DMS153 treated with DMSO at 0.1 percent for 48 hours (cell line): ENCODE data around the gene HPCA.
"Not testable (repeated sequence)": the region's sequence is repeated elsewhere in the genome, so short reads cannot be mapped to it uniquely, and the experiment has no call there.

Experiments
- DNase-seq: peaks from one replicate; lab custom pipeline; 2025; ENCODE audit not compliant: unreplicated experiment; lab: John Stamatoyannopoulos, UW

The HPCA gene

GRCh38 chr1:32901823-32902534 lies 15.7 kb downstream of the HPCA start:
- no peak for DNase-seq

GRCh38 chr1:32902535-32902920 lies 16.2 kb downstream of the HPCA start:
- DNase-seq = no peak

GRCh38 chr1:32903991-32904785 lies 17.9 kb downstream of the HPCA start:
- DNase-seq = no peak

GRCh38 chr1:32904797-32905196 lies 18.5 kb downstream of the HPCA start:
- DNase-seq = no peak

- not testable (repeated sequence) for DNase-seq
Measured at GRCh38 chr1:32905588-32905987, 19.3 kb downstream of the HPCA start.

- DNase-seq = no peak
Measured at GRCh38 chr1:32906654-32907053, 20.4 kb downstream of the HPCA start.

- DNase-seq = no peak
Measured at GRCh38 chr1:32907435-32907834, 21.1 kb downstream of the HPCA start.

- no peak for DNase-seq
Measured at GRCh38 chr1:32910319-32910718, 24.0 kb downstream of the HPCA start.

GRCh38 chr1:32915766-32916706 lies 29.7 kb downstream of the HPCA start:
- no peak for DNase-seq

GRCh38 chr1:32917521-32917920 lies 31.2 kb downstream of the HPCA start:
- DNase-seq = no peak

GRCh38 chr1:32918179-32918578 lies 31.9 kb downstream of the HPCA start:
- no peak for DNase-seq

GRCh38 chr1:32919811-32920733 lies 33.8 kb downstream of the HPCA start:
- DNase-seq = no peak

GRCh38 chr1:32920833-32921232 lies 34.5 kb downstream of the HPCA start:
- no peak for DNase-seq

GRCh38 chr1:32924881-32925344 lies 38.6 kb downstream of the HPCA start:
- DNase-seq = no peak

- DNase-seq = no peak
Measured at GRCh38 chr1:32925403-32926162, 39.3 kb downstream of the HPCA start.

GRCh38 chr1:32926562-32926961 lies 40.3 kb downstream of the HPCA start:
- no peak for DNase-seq

- no peak for DNase-seq
Measured at GRCh38 chr1:32927441-32927840, 41.1 kb downstream of the HPCA start.

GRCh38 chr1:32928285-32928684 lies 42.0 kb downstream of the HPCA start:
- no peak for DNase-seq

GRCh38 chr1:32928715-32929114 lies 42.4 kb downstream of the HPCA start:
- no peak for DNase-seq
